Muscle layer of duodenum (tissue), 2 donors: ENCODE results near the gene SPEM2.
"Not testable (repeated sequence)": the region's sequence is repeated elsewhere in the genome, so short reads cannot be mapped to it uniquely, and the experiment has no call there.

Experiments
- H3K27ac ChIP-seq: one replicate; pipeline ENCODE4 v1.7.0; 2013; ENCODE audit warnings: mild to moderate bottlenecking, low read length
- H3K27me3 ChIP-seq: one replicate; pipeline ENCODE4 v1.7.0; 2013; ENCODE audit warnings: low read depth, mild to moderate bottlenecking, control low read depth, low read length
- H3K36me3 ChIP-seq, 2 donors: one replicate each; pipeline ENCODE4 v1.7.0; 2013; ENCODE audit warnings: low read length in 2 of 2, control low read depth in 1 of 2, mild to moderate bottlenecking in 1 of 2; ENCODE audit not compliant: insufficient read depth in 2 of 2, control insufficient read depth in 1 of 2
- H3K4me1 ChIP-seq, 2 donors: one replicate each; pipeline ENCODE4 v1.7.0; 2013; ENCODE audit warnings: low read length in 2 of 2, mild to moderate bottlenecking in 2 of 2, control low read depth in 1 of 2, moderate library complexity in 1 of 2; ENCODE audit not compliant: insufficient read depth in 2 of 2, control insufficient read depth in 1 of 2
- H3K4me3 ChIP-seq, 2 donors: one replicate each; pipeline ENCODE4 v1.7.0; 2013; ENCODE audit warnings: low read length in 2 of 2, low read depth in 1 of 2, mild to moderate bottlenecking in 1 of 2
- H3K9me3 ChIP-seq, 2 donors: one replicate each; pipeline ENCODE4 v1.7.0; 2013; ENCODE audit warnings: low read length in 2 of 2, control low read depth in 1 of 2, mild to moderate bottlenecking in 1 of 2; ENCODE audit not compliant: control insufficient read depth in 1 of 2
- donor health status: healthy.

SPEM2 gene

DNA sequence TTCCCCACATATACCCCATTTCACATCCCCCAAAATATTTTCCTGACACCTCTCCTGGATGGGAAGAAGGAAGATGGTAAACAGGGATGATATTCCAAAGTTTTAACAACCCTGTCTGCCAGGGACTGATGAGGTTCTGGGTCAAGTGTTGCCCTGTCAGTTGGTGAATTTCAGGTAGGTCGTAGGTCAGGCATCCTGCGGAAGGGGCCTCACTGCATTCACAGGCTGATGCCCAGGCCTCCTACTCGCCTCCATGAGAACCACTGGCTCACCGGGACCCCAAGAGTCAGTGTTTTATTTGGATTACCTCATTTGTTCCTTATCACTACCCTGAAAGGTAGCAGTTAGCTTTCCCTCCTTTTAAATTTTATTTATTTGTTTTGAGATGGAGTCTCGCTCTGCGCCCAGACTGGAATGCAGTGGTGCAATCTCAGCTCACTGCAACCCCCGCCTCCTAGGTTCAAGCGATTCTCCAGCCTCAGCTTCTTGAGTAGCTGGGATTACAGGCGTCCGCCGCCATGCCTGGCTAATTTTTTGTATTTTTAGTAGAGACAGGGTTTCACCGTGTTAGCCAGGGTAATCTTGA, 43.5 kb downstream of the SPEM2 start:
- H3K4me1 ChIP-seq = peaks cover 10 to 42% of the 10 kb centered on the region in 2 donors
- H3K4me3 ChIP-seq = no peak overlapping the region
- H3K36me3 ChIP-seq = peaks cover 3 to 16% of the 10 kb centered on the region in 2 donors
- H3K9me3 ChIP-seq = no peaks in the 10 kb centered on the region
- no peak overlapping the region for H3K27ac ChIP-seq
- no peaks in the 10 kb centered on the region for H3K27me3 ChIP-seq

DNA sequence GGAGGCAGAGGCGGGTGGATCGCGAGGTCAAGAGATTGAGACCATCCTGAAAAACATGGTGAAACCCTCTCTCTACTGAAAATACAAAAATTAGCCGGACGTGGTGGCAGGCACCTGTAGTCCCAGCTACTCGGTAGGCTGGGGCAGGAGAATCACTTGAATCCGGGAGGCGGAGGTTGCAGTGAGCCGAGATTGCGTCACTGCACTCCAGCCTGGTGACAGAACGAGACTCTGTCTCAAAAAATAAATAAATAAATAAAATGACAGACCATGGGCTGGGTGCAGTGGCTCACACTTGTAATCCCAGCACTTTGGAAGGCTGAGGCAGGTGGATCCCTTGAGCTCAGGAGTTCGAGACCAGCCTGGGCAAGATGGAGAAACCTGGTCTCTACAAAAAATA, 44.4 kb downstream of the SPEM2 start:
- H3K4me3 ChIP-seq, H3K27ac ChIP-seq: not testable (repeated sequence)

DNA sequence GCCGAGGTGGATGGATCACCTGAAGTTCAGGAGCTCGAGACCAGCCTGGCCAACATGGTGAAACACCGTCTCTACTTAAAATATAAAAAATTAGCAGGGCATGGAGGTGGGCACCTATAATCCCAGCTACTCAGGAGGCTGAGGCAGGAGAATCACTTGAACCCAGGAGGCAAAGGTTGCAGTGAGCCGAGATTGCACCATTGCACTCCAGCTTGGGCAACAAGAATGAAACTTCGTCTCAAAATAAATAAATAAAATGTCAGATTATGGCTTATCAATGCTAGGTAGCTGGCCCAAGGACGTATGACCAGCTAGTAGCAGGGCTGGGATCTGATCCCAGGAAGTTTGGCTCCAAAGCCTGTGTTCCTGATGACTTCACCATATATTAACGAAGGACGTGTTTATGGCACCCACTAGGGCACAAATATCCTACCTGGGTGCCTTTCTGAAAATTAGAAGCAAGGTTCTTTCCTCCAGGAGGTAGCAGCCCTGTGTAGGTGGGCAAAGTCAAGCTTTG, 45.1 kb downstream of the SPEM2 start:
- H3K27me3 ChIP-seq = not testable (repeated sequence)
- peaks cover 10 to 44% of the 10 kb centered on the region in 2 donors for H3K4me1 ChIP-seq

More for the DNA sequence above, 44.4 kb downstream of the SPEM2 start:
- H3K9me3 ChIP-seq, H3K27me3 ChIP-seq: not testable (repeated sequence)
- H3K36me3 ChIP-seq = peaks cover 0 to 15% of the 10 kb centered on the region in 2 donors
- H3K4me1 ChIP-seq = peaks cover 10 to 42% of the 10 kb centered on the region in 2 donors

DNA sequence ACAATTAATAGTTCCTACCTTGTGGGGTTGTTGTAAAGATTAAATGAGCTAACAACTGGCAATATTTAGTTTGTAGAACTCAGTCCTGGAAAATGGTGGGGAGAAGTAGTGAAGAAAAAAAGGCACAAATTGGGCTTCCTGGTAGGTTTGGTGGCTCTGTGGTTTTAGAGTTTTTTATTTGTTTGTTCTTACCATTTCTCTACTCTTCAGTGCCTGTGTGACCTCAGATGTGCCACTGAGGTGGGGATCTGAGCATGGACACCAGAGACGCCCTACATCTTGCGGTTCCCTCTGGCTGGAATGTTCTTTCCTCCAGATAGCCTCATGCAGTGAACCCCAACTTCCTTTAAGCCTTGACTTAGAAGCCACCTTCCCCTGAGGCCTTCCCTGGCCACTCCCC, 46.3 kb downstream of the SPEM2 start:
- no peak overlapping the region for H3K4me3 ChIP-seq
- H3K36me3 ChIP-seq = peaks cover 0 to 2% of the 10 kb centered on the region in 2 donors
- H3K9me3 ChIP-seq = no peaks in the 10 kb centered on the region
- no peaks in the 10 kb centered on the region for H3K27me3 ChIP-seq
- peaks cover 17 to 44% of the 10 kb centered on the region in 2 donors for H3K4me1 ChIP-seq
- no peak overlapping the region for H3K27ac ChIP-seq

More for the DNA sequence above, 45.1 kb downstream of the SPEM2 start:
- not testable (repeated sequence) for H3K4me3 ChIP-seq, H3K9me3 ChIP-seq, H3K27ac ChIP-seq
- peaks cover 0 to 14% of the 10 kb centered on the region in 2 donors for H3K36me3 ChIP-seq

DNA sequence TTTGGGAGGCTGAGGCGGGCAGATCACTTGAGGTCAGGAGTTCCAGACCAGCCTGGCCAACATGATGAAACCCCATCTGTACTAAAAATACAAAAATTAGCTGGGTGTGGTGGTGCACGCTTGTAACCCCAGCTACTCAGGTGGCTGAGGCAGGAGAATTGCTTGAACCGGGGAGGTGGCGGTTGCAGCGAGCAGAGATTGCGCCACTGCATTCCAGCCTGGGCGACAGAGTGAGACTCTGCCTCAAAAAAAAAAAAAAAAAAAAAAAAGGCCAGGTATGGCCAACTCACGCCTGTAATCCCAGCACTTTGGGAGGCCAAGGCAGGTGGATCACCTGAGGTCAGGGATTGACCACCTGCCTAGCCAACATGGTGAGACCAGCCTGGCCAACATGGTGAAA, 49.4 kb downstream of the SPEM2 start:
- not testable (repeated sequence) for H3K27ac ChIP-seq, H3K9me3 ChIP-seq, H3K36me3 ChIP-seq, H3K27me3 ChIP-seq, H3K4me3 ChIP-seq
- H3K4me1 ChIP-seq = peaks cover 27 to 47% of the 10 kb centered on the region in 2 donors

DNA sequence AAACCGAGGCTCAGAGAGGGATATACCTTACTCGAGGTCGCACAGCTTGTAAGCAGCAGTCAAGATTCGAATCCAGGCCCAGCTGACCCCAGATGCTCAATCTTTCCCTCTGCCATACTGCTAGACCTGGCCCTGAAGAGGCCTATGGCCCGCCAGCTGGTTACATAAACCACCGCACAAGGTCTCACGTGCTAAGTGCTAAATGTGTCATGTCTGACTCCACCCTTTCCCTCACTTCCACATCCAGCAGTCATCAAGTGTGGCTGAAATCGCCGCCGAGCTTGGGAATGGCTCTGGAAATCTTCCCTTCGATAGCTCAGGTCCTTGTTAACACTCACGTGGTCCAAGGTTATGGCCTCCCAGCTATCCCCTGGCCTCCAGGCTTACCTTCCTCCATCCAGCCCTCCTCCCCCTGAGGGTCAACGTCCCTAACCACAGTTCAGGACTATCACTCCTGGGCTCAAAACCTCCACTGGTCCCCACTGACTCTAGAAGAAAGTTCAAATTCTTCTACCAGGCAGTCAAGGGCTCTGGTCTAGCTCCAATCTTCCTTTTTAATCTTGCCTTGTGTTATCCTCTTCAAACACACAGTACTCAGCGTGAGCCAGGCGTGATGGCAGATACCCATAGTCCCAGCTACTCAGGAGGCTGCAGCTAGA, 50.5 kb downstream of the SPEM2 start:
- H3K9me3 ChIP-seq = no peaks in the 10 kb centered on the region
- peaks cover 29 to 46% of the 10 kb centered on the region in 2 donors for H3K4me1 ChIP-seq
- no peaks in the 10 kb centered on the region for H3K27me3 ChIP-seq
- peak overlapping the region; percentile 74 for H3K27ac ChIP-seq
- peak overlapping the region in 1 of 2 donors; percentile 32 for H3K4me3 ChIP-seq
- H3K36me3 ChIP-seq = peaks cover 0 to 7% of the 10 kb centered on the region in 2 donors

DNA sequence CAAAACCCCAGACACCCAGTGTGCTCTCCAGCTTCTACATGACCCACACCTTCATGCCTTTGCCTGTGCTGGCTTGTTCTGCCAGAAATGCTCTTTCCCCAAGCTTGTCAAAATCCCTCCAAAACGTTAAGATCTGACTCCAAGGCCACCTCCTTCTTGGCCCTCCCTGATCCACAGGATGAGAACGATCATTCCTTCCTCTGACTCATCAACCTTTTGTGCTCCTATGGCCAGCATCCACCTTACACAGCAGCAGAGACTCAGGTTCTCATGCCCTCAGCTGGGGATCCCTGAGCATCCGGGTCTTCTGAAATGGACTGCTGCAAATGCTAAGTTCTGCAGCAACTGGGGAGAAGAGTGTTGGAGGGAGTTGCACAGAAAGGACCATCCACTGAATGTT, 51.1 kb downstream of the SPEM2 start:
- Histone ChIP-seq H3K4me3 (peak overlapping the region in 1 of 2 donors; percentile 81), H3K27me3 (no peaks in the 10 kb centered on the region), H3K27ac (peak overlapping the region; percentile 74), H3K4me1 (peaks cover 29 to 42% of the 10 kb centered on the region in 2 donors), H3K9me3 (no peaks in the 10 kb centered on the region), H3K36me3 (peaks cover 0 to 7% of the 10 kb centered on the region in 2 donors)

DNA sequence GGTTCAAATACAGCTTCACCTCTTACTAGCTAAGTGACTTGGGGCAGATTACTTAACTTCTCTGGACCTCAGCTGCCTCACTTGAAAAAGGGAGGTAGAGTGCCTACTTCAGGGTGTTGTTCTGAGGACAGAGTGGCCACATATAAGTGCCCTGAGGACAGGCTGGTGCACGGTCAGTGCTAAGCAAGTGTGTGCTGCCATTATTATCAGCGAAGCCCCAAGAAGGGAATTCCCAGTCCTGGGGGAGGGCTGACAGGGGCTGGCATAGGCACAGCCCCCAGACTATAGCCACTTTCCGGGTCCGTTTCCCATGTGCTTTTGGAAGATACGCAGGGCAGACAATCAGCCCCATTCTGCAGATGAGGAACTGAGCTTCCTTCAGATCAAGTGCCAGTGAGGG, 51.5 kb downstream of the SPEM2 start:
- Histone ChIP-seq H3K9me3 (no peaks in the 10 kb centered on the region), H3K27ac (peak overlapping the region; percentile 74)

More for the DNA sequence above, 51.5 kb downstream of the SPEM2 start:
- Histone ChIP-seq H3K4me3 (peak overlapping the region; percentile 75 to 81), H3K4me1 (peaks cover 29 to 41% of the 10 kb centered on the region in 2 donors), H3K36me3 (peaks cover 0 to 7% of the 10 kb centered on the region in 2 donors), H3K27me3 (no peaks in the 10 kb centered on the region)
